Measurements from ENCODE around the gene NARF.

- no peak for TF ChIP-seq POLR2AphosphoS5 (IDR thresholded peaks at IDR 0.05; ENCODE audit: low read depth, low read length)
- no peak for TF ChIP-seq YY1 (IDR thresholded peaks at IDR 0.05; ENCODE audit: low read depth)
- TF ChIP-seq USF2 (IDR thresholded peaks at IDR 0.05; ENCODE audit: borderline replicate concordance, low read depth, low read length) = no peak
- no peak for TF ChIP-seq TEAD4 (IDR thresholded peaks at IDR 0.05; ENCODE audit: borderline replicate concordance, insufficient read depth)
- no peak for TF ChIP-seq REST (IDR thresholded peaks at IDR 0.05; ENCODE audit: low read depth, low read length)
- no peak for TF ChIP-seq CTCF (IDR thresholded peaks at IDR 0.05)
- TF ChIP-seq MEF2A (IDR thresholded peaks at IDR 0.05; ENCODE audit: borderline replicate concordance, low read depth) = no peak
- no peak for TF ChIP-seq FOXJ3 (CRISPR knock-in tag; IDR thresholded peaks at IDR 0.05)
- no peak for TF ChIP-seq EP300 (IDR thresholded peaks at IDR 0.05; ENCODE audit: borderline replicate concordance in 1 of 2, low read depth in 1 of 2, low read length in 1 of 2)
- no peak for TF ChIP-seq GABPA (IDR thresholded peaks at IDR 0.05; ENCODE audit: low read depth)
- no peak for TF ChIP-seq TAF1 (IDR thresholded peaks at IDR 0.05; ENCODE audit: borderline replicate concordance, low read depth, low read length)
Measured at GRCh38 chr17:82415336-82415735, 43.2 kb upstream of the NARF start.
